Measurements from ENCODE around the gene MBNL3.

Gene MBNL3

GRCh38 chrX:132488819-132489577 lies at the start of gene MBNL3:
Gene MBNL3, minus strand, starts transcription at chrX:132489038. Its CDS starts 49,427 bp downstream, at chrX:132439611.
- DNase-seq (ENCODE audit: low read depth in 2 of 2): peak; percentile 27 to 60

DNA sequence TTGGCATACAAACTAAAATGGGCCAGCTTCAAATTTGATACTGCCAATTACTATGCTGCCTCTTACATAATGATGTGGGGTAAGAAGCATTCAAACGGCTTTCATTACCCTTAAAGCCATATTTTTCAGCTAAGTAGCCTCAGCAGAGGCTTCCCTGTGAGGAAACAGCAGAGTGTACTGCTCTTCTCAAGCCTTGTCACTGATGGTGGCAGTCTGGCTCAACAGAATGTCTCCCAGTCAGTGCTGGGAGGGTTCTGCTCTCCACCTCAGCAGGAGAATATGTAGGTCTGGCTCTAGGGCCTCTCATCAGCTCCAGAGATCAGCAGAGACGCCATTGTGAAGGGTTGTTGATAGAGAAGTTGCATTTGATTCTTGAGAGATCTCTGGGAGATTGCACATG lies 44.6 kb upstream of the MBNL3 start:
- DNase-seq (ENCODE audit: low read depth in 2 of 2): no peak

DNA sequence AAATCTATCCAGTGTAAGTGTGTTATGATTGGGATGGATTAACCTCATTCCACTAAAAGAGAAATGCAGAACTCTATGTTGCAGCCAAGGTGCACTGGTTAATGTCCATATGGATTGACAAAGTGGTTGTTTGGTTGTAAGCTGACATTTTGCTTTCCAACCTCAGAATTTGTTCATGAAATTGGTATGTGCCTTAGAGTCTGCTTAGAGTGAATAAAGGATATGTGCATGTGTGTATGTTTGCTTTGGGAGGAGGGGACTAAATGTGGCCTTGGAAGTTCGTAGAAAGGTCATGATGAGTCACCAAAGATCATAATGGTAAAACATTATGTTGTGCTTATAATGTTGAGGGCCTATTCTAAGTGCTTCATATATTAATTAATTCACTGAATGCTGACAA lies 44.1 kb upstream of the MBNL3 start:
- no peak for DNase-seq (ENCODE audit: low read depth in 2 of 2)

DNA sequence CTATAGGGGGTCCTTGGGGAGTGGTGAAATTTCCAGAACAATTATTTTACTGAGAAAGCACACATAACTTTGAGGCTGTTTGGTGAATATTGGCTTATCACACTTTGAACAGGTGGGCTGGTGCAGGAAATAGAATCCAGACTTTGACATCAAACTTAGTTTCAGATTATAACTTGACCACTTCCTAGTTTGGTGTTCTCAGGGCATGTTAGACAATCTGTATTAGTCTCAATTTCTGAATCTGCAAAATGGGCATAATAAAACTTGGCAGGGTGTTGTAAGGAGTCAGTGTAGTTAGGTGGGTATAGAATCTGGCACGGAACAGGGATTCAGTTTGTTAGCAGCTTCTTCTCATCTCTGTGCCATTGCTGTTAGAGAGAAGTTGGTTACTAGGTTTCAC lies 43.3 kb upstream of the MBNL3 start:
- DNase-seq (ENCODE audit: low read depth in 2 of 2): no peak

- no peak for DNase-seq (ENCODE audit: low read depth in 2 of 2)
Observed at GRCh38 chrX:132520792-132521191, 32.0 kb upstream of the MBNL3 start.

- DNase-seq (ENCODE audit: low read depth in 2 of 2): no peak
Observed at GRCh38 chrX:132520213-132520612, 31.4 kb upstream of the MBNL3 start.

- DNase-seq (ENCODE audit: low read depth in 2 of 2): no peak
Observed at GRCh38 chrX:132518401-132518800, 29.6 kb upstream of the MBNL3 start.

DNA sequence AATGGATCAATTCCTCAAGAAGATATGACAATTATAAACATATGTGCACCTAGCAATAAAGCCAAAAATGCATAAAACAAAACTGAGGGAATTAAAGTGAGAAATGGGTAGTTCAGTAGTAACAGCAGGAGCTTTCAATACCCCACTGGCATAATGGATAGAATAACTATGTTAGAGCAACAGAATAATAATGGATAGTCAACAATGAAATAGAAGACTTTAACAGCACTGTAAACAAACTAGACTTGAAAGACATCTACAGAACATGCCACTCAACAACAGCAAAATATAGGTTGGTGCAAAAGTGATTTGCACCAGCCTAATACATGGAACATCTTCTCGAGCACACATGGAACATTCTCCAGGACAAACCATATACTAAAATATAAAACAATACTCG lies 20.0 kb upstream of the MBNL3 start:
- no peak for DNase-seq (ENCODE audit: low read depth in 2 of 2)

DNA sequence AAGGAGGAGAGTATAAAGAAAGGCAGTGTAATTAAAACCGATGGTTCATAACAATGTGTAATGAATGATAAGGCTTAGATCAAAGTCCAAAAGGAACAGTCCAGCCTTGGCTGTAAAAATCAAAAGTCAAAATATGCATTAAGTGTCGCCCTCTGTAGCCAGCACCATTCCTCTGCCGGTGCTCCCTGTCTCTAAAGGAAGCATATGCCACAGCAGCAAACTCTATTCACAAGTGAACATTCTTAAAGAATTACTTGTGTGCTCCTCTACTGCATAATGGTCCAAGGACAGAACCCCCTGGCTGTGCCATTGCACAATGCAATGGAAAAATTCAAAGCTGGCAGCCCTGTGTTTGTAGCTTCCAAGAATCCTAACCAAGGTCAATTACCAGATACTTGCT lies 16.3 kb upstream of the MBNL3 start:
- DNase-seq (ENCODE audit: low read depth in 2 of 2): no peak

DNA sequence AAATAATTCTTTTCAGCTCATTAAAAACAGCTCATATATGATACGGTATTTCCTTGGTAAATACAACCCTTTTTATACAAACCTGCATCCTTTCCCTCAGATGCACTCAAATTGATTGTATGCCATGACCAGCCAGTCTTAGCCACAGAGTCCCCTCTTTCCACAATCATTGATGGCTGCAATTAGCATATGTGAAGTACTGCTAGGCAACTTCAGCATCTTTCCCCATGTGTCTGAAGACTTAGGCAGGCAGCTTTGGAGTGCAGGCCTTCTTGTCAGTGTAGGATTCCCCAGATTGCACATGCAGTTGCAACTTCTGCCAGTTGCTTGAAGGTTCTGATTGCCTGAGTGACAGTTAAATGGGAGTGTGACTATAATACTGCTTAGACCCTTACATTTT lies 15.6 kb upstream of the MBNL3 start:
- no peak for DNase-seq (ENCODE audit: low read depth in 2 of 2)

- no peak for DNase-seq (ENCODE audit: low read depth in 2 of 2)
Observed at GRCh38 chrX:132501606-132502005, 12.8 kb upstream of the MBNL3 start.

- DNase-seq (ENCODE audit: low read depth in 2 of 2): no peak
Observed at GRCh38 chrX:132497432-132497831, 8.6 kb upstream of the MBNL3 start.

DNA sequence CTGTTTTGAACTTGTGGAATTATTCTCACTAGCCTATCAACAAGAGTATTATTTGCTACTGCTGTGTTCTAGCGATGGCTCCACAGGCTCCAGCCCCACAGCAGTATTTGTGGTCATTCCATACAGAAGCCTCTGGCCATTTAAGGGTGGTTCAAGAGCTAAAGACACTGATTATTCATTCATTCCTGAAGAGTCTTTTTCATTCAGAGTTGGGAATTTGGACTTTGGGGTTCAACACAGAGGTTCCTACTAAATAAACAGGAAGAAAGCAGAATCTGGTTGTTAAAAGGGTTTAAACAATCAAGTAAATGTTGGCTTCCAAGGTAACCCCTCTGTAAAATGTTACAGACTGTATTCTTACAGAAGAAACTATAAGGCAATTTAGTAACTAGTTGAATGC lies 4.3 kb upstream of the MBNL3 start:
- DNase-seq (ENCODE audit: low read depth in 2 of 2): no peak

DNA sequence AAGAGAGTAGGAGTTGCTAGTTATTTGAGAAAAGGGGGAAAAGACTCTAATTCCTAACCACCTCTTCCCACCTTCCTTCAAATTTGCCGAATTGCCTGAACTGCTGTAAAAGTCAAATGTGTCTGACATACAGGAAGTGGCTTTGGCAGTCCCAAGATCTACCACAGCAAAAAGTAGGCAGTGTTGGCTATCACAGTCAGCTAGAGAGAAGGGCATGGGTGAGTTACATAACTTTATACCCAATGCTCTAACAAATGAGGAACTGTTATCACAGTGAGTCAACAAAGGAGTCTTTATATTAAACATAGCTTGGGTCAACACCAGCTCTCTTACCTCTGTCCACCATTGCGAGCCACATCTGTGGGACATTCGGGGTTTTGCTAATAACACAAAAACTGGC lies 2.4 kb upstream of the MBNL3 start:
- DNase-seq (ENCODE audit: low read depth in 2 of 2): no peak

- DNase-seq (ENCODE audit: low read depth in 2 of 2): peak; percentile 14 to 25
Observed at GRCh38 chrX:132489578-132490419, 961 bp upstream of the MBNL3 start.

DNA sequence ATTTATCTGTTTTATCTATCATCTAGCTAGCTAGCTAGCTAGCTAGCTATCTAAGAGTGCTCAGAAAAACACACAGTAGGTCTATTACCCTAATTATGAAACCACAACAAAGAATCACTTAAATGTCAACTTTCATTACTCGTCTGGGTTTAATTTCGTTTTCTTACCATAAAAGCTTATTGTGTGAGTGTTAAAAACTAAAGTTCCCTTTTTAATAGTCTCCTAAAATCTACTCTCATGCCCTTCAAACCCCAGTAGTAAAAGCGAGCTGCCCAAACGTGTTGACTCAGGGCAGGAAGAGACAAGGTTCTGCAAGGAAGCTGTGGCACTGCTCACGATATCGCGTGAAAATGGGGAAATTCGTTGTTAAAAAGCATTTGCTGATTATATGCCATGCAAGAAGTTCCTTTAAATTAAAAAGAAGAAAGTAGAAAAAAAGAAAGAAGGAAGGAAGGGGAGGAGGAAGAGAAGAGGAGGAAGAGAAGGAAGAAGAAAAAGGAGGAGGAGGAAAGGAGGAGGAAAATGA lies 595 bp downstream of the MBNL3 start:
- peak in 1 of 2 donors; percentile 1 for DNase-seq (ENCODE audit: low read depth in 2 of 2)

DNA sequence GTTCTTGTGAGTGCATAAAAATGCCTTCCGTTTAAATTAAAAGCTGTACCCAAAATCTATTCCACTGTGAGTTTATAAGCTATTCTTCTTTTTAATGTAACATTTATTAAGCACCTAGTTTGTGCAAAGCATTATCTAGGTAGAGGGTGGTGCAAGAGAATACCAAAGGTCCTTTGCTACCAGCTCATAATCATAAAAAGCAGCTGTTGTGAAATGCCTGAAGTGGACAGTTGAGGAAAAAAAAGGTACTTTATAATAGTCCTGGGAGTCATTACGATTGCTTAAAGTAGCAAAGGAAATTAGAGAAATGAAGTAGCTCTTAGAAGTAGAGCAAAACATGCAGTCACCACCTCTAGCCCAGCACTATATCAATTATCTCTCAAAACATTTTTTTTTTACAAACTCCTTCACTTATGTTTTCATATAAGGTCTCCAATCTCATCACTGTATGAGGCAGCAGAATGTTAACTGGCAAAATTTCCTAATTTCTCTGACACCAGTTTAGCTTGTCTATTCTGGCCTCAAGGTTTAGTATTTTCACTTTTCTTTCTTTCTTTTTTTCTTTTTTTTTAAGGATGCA lies 2.1 kb downstream of the MBNL3 start:
- DNase-seq (ENCODE audit: low read depth in 2 of 2): no peak

GRCh38 chrX:132483951-132484350 lies 4.9 kb downstream of the MBNL3 start:
- no peak for DNase-seq (ENCODE audit: low read depth in 2 of 2)

DNA sequence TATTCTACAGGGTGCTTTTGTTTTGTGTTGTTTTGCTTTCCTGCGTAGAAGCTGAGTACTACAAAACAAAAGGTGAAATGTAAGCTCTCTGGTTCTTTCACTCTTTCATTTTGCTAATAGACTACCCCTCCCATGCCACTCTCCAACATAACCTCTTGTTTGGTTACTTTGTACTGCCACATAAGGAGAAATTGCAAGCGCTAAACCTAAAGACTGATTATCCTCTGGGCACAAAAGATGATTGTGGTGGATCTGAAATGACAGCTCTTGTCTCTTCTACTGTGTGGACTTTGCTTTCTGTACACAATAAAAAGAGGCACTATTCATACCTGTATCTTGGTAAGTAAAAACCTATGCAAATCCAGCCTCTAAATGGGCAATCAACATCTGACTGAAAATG lies 5.3 kb downstream of the MBNL3 start:
- DNase-seq (ENCODE audit: low read depth in 2 of 2): no peak

DNA sequence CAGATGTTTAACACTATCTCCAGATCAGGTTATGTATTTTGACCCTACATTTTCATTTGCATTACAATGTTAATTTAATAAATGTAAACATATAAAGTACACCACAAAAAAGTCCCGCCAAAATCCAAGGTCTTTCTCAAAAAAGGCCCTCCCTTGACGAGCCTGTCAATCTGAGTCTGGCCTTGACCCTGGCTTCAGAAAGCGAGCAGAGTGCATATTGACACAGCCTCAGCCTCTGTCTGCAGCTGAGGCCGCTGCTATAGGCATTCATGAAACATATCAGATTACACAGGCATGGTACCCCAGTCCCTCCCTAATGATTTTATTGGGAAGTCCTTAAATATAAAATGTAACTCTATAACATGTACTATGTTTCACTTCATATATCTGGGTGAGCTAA lies 6.2 kb downstream of the MBNL3 start:
- DNase-seq (ENCODE audit: low read depth in 2 of 2): no peak

DNA sequence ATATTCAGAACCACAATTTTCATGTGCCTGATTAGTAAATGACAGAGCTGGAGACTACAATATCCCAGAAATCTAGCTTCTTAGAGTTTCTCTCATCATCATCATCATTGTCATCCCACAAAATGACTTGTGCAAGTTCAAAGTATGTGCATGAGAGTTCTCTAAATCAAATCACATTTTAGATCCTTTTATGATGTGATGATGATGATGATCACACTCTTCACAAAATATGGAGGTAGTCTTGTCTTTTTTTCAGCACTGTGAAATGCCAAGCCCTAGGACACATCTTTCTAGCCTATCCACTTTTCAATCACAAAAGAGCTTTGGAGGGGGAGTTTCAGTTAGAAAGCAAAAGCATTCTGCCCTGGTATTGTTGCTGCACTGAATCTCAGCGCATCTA lies 7.4 kb downstream of the MBNL3 start:
- DNase-seq (ENCODE audit: low read depth in 2 of 2): no peak

- peak in 1 of 2 donors; percentile 15 for DNase-seq (ENCODE audit: low read depth in 2 of 2)
Observed at GRCh38 chrX:132480581-132481203, 8.1 kb downstream of the MBNL3 start.
